Activated CD4-positive, alpha-beta T cell treated with anti-CD3 and anti-CD28 coated beads, Interleukin-2, amount 50 U/mL, for 24 hours (primary cell): ENCODE measurements around the gene SDSL.

Experiments
- DNase-seq, 2 donors: peaks; one replicate each; pipeline ENCODE4 v3.0.0-alpha.2; 2020; ENCODE audit warnings: low read depth in 1 of 2, low spot score in 1 of 2

SDSL gene

GRCh38 chr12:113418213-113418879, 3.8 kb upstream of the SDSL start:
- no peak for DNase-seq

GRCh38 chr12:113420996-113421595, 1.1 kb upstream of the SDSL start:
- DNase-seq, result no peak

GRCh38 chr12:113422886-113423669, 898 bp downstream of the SDSL start:
- DNase-seq, result no peak

GRCh38 chr12:113424456-113424855, 2.3 kb downstream of the SDSL start:
- DNase-seq, result no peak

GRCh38 chr12:113424915-113425823, 3.0 kb downstream of the SDSL start:
- peak; percentile 23 to 31 for DNase-seq

- DNase-seq, result no peak
Measured at GRCh38 chr12:113425960-113426453, 3.8 kb downstream of the SDSL start.

GRCh38 chr12:113427882-113428281, 5.7 kb downstream of the SDSL start:
- DNase-seq, result no peak

- DNase-seq, result no peak
Measured at GRCh38 chr12:113428482-113428881, 6.3 kb downstream of the SDSL start.

GRCh38 chr12:113432986-113433385, 10.8 kb downstream of the SDSL start:
- no peak for DNase-seq

- no peak for DNase-seq
Measured at GRCh38 chr12:113435367-113435766, 13.2 kb downstream of the SDSL start.

GRCh38 chr12:113436586-113436985, 14.4 kb downstream of the SDSL start:
- DNase-seq, result no peak

GRCh38 chr12:113436993-113437728, 15.0 kb downstream of the SDSL start:
- DNase-seq, result no peak

- no peak for DNase-seq
Measured at GRCh38 chr12:113437729-113438100, 15.5 kb downstream of the SDSL start.

GRCh38 chr12:113438523-113439300, 16.5 kb downstream of the SDSL start:
- no peak for DNase-seq

- DNase-seq, result no peak
Measured at GRCh38 chr12:113439301-113439597, 17.1 kb downstream of the SDSL start.

GRCh38 chr12:113439606-113440030, 17.4 kb downstream of the SDSL start:
- DNase-seq, result no peak

- DNase-seq, result no peak
Measured at GRCh38 chr12:113440336-113440735, 18.2 kb downstream of the SDSL start.

GRCh38 chr12:113440947-113441782, 19.0 kb downstream of the SDSL start:
- DNase-seq, result no peak

- no peak for DNase-seq
Measured at GRCh38 chr12:113443030-113443539, 20.9 kb downstream of the SDSL start.
